Peyer's patch (tissue), 4 donors: ENCODE measurements around the gene TEX19. TPM values are rescaled to one million over a fixed set of nuclear protein-coding genes. Genes with fewer than 3 reads are reported as not detected.
"Not testable (repeated sequence)": the region's sequence is repeated elsewhere in the genome, so short reads cannot be mapped to it uniquely, and the experiment has no call there.

Source experiments
- DNase-seq, 3 donors: peaks; one replicate each; pipeline ENCODE4 v3.0.0-alpha.2; 2017 to 2019
- H3K27ac ChIP-seq, 4 donors: fragments of 200-600 bp; sonication (generic); one replicate each; pipeline ENCODE4 v1.5.1; 2016 to 2019
- H3K27me3 ChIP-seq, 2 donors: fragments of 200-600 bp; sonication (generic); one replicate each; pipeline ENCODE4 v1.5.1; 2019
- H3K36me3 ChIP-seq, 3 donors: fragments of 200-600 bp; sonication (generic); one replicate each; pipeline ENCODE4 v1.5.1; 2016 to 2019
- H3K4me1 ChIP-seq, 4 donors: fragments of 200-600 bp; sonication (generic); one replicate each; pipeline ENCODE4 v1.5.1; 2016 to 2019
- H3K4me3 ChIP-seq, 4 donors: fragments of 200-600 bp; sonication (generic); 1 replicate in 3 of 4; 2 replicates in 1 of 4; pipeline ENCODE4 v1.5.1; 2016 to 2019; ENCODE audit warnings: mild to moderate bottlenecking in 1 of 4
- H3K9me3 ChIP-seq, 4 donors: fragments of 200-600 bp; sonication (generic); one replicate each; pipeline ENCODE4 v1.5.1; 2016 to 2019; ENCODE audit warnings: mild to moderate bottlenecking in 1 of 4
- POLR2A ChIP-seq, 2 donors: fragments of 450-650 bp; IDR thresholded peaks; one replicate each; pipeline ENCODE4 v1.5.1; 2017; ENCODE audit warnings: antibody characterized with exemption in 2 of 2, mild to moderate bottlenecking in 2 of 2, moderate library complexity in 2 of 2
- total RNA-seq, 4 donors: library from RNA; depleted of rRNA; stranded (reverse); fragments of >200 nt; gene quantifications; one replicate each; pipeline ENCODE4 v1.1.0, GENCODE V29; 2016
- TF ChIP-seq, protein P1 (sequence below), 6 experiments: fragments of 450-650 bp in 4 of 6; fragments of 200-600 bp in 2 of 6; sonication (generic) in 1 of 6; IDR thresholded peaks; one replicate each; pipeline ENCODE4 v1.5.1; 2017 to 2019; ENCODE audit warnings: antibody characterized with exemption in 6 of 6, mild to moderate bottlenecking in 3 of 6, moderate library complexity in 1 of 6

The TEX19 gene
- total RNA-seq, 4 donors from 2014 or later, result not detected

DNA sequence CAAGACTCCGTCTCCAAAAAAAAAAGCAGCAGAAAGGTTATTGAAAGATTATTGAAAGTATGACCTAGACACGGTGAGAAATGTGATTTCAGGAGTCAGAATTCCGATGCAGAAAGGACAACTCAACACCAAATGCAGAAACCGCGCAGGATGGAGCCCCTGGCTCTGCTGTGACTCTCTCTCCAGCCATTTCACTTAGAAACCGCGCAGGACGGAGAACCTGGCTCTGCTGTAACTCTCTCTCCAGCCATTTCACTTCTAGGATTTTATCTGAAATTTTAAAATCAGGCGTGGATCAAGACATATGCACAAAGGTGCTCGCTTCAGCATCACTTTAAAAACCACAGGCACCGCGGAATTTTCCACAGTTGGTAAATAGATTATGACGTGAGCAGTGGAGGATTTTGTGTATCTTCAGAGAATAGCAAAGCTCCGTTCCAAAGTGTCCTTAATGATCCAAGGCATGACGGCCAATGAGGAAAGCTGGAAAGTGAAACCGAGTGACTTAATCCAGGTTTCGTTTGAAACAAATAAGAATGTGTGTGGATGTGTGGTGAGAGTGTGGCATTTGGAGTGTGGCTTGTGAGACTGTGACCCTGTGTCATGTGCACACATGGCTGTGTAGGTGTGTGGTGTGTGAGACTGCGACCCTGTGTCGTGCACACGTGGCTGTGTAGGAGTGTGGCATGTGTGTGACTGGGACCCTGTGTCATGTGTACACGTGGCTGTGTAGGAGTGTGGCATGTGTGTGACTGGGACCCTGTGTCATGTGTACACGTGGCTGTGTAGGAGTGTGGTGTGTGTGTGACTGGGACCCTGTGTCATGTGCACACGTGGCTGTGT is 22.0 kb downstream of the TEX19 start:
- no peak for DNase-seq
- no peaks in the 10 kb centered on the region for H3K9me3 ChIP-seq
- H3K27me3 ChIP-seq, result no peaks in the 10 kb centered on the region
- no peak overlapping the region for H3K27ac ChIP-seq
- H3K4me3 ChIP-seq, result peak overlapping the region in 1 of 4 donors; percentile 13
- H3K36me3 ChIP-seq, result no peaks in the 10 kb centered on the region
- H3K4me1 ChIP-seq, result peaks cover 0 to 7% (median 0%) of the 10 kb centered on the region in 4 donors
- TF ChIP-seq POLR2A (IDR thresholded peaks at IDR 0.05), result no peak

DNA sequence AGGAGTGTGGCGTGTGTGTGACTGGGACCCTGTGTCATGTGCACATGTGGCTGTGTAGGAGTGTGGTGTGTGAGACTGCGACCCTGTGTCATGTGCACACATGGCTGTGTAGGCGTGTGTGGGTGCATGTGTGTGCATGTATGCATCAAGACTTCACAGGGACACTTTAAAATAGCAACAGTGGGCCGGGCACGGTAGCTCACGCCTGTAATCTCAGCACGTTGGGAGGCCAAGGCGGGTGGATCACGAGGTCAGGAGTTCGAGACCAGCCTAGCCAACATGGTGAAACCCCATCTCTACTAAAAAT is 22.6 kb downstream of the TEX19 start:
- H3K27me3 ChIP-seq, result not testable (repeated sequence)

DNA sequence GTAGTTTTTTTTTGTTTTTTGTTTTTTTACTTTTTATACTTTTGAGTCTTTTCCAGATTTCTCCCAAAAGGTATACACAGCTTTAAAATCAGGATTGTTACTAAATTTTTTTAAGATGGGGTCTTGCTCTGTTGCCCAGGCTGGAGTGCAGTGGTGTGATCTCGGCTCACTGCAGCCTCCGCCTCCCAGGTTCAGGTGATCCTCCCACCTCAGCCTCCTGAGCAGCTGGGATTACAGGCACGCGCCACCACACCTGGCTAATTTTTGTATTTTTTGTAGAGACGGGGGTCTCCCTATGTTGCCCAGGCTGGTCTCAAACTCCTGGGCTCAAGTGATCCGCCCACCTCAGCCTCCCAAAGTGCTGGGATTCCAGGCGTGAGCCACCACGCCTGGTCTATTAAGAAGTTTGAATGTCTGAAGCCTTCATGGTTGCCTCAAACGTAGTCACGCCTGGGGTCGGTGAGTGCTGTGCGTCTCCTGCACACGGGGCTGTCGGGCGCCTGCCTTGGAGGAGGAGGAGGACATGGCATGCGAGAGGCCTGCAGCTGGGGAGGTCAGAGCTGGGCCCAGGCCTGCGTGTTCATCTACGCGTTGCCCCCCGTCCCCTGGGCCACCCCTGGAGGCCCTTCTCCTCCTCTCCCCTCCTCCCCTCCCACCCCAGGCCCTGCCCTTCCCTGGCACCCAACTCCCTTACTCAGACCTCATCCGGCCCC is 23.3 kb downstream of the TEX19 start:
- H3K9me3 ChIP-seq, DNase-seq, H3K27me3 ChIP-seq, H3K36me3 ChIP-seq, H3K4me3 ChIP-seq, H3K27ac ChIP-seq: not testable (repeated sequence)
- peaks cover 0 to 13% (median 0%) of the 10 kb centered on the region in 4 donors for H3K4me1 ChIP-seq

More for the DNA sequence above, 22.6 kb downstream of the TEX19 start:
- DNase-seq, H3K36me3 ChIP-seq, H3K9me3 ChIP-seq, H3K27ac ChIP-seq, H3K4me1 ChIP-seq, H3K4me3 ChIP-seq: not testable (repeated sequence)

- H3K27ac ChIP-seq, result no peak overlapping the region
- H3K36me3 ChIP-seq, result no peaks in the 10 kb centered on the region
- TF ChIP-seq, protein P1, sequence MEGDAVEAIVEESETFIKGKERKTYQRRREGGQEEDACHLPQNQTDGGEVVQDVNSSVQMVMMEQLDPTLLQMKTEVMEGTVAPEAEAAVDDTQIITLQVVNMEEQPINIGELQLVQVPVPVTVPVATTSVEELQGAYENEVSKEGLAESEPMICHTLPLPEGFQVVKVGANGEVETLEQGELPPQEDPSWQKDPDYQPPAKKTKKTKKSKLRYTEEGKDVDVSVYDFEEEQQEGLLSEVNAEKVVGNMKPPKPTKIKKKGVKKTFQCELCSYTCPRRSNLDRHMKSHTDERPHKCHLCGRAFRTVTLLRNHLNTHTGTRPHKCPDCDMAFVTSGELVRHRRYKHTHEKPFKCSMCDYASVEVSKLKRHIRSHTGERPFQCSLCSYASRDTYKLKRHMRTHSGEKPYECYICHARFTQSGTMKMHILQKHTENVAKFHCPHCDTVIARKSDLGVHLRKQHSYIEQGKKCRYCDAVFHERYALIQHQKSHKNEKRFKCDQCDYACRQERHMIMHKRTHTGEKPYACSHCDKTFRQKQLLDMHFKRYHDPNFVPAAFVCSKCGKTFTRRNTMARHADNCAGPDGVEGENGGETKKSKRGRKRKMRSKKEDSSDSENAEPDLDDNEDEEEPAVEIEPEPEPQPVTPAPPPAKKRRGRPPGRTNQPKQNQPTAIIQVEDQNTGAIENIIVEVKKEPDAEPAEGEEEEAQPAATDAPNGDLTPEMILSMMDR (IDR thresholded peaks at IDR 0.05), result no peak
- TF ChIP-seq POLR2A (IDR thresholded peaks at IDR 0.05), result no peak
- no peak for DNase-seq
- no peaks in the 10 kb centered on the region for H3K27me3 ChIP-seq
- no peak overlapping the region for H3K4me3 ChIP-seq
- H3K4me1 ChIP-seq, result peaks cover 0 to 13% (median 0%) of the 10 kb centered on the region in 4 donors
- no peaks in the 10 kb centered on the region for H3K9me3 ChIP-seq
Observed at GRCh38 chr17:82382933-82383255, 23.8 kb downstream of the TEX19 start.

GRCh38 chr17:82383411-82383810 is 24.4 kb downstream of the TEX19 start:
- no peaks in the 10 kb centered on the region for H3K27me3 ChIP-seq
- H3K9me3 ChIP-seq, result no peaks in the 10 kb centered on the region
- TF ChIP-seq, protein P1 (IDR thresholded peaks at IDR 0.05), result no peak
- TF ChIP-seq POLR2A (IDR thresholded peaks at IDR 0.05), result no peak
- no peak overlapping the region for H3K4me3 ChIP-seq
- H3K36me3 ChIP-seq, result no peaks in the 10 kb centered on the region
- no peak overlapping the region for H3K27ac ChIP-seq
- peaks cover 0 to 13% (median 0%) of the 10 kb centered on the region in 4 donors for H3K4me1 ChIP-seq
- no peak for DNase-seq

DNA sequence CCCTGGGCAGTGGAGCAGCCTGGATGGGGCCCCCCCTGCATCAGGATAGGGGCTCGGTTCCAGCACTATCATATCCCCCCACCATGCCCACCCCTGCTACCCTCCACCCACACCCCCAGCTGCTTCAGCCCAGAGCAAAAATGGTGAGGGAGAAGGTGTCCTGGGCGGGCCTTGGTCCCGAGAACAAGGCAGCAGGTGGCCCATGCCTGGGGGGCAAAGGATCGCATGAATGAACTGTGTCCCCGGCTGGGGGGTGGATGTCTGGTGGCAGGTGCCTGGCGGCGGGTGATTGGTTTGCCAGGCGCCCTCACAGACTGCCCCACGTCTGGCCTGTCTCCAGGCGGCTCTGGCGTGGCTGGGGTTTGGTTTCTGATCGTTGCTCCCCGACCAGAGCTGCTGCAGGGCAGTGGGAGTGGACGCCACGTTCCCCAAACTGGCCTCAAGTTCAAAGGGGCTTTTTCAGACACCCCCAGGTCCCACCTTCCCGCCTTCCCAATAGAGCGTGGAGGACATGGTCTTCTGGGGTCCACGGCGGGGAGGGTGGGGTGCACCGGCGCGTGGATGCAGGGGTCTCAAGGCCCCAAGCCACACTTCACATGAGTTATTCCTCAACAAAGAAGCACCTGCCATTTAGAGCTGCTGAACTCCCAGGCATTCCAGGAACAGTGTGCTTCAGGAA is 25.1 kb downstream of the TEX19 start:
- no peaks in the 10 kb centered on the region for H3K27me3 ChIP-seq
- no peak for TF ChIP-seq POLR2A (IDR thresholded peaks at IDR 0.05)
- TF ChIP-seq, protein P1 (IDR thresholded peaks at IDR 0.05), result no peak
- H3K36me3 ChIP-seq, result no peaks in the 10 kb centered on the region
- DNase-seq, result no peak
- H3K4me3 ChIP-seq, result no peak overlapping the region
- H3K9me3 ChIP-seq, result no peaks in the 10 kb centered on the region
- H3K4me1 ChIP-seq, result peaks cover 0 to 13% (median 0%) of the 10 kb centered on the region in 4 donors
- no peak overlapping the region for H3K27ac ChIP-seq
